HG03159 (cell line): ENCODE results near the gene ZNF157.
"Not testable (repeated sequence)": the region's sequence is repeated elsewhere in the genome, so short reads cannot be mapped to it uniquely, and the experiment has no call there.

Experiments
- ATAC-seq: cut with Tn5 transposase; IDR thresholded peaks from one replicate; pipeline ENCODE4 v1.9.1; 2021; ENCODE audit warnings: mild to moderate bottlenecking, moderate library complexity; ENCODE audit not compliant: unreplicated experiment

The ZNF157 gene

DNA sequence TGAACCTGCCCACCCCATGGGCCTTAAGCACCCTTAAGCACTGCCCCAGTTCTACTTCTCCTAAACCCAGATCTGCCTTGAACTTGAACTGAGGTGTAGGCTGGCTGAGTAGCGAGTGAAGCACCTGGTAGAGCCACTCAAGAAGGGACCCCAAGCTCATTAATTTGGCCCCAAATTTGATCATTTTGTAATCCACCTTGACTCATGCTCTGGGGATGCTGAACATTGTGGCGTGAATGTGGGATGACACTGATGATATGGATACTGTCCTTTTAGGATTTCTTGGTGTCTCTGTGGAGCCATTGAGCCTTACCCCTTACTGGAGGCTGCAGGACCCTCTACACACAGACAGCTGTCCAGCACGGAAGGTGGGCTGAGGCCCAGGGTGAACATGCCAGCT lies at the start of gene ZNF157:
TSS of gene ZNF157 (plus strand) at position 301 of the 400 bp plus-strand sequence. CDS start at position 392, 91 bp downstream.
- ATAC-seq, result no peak

DNA sequence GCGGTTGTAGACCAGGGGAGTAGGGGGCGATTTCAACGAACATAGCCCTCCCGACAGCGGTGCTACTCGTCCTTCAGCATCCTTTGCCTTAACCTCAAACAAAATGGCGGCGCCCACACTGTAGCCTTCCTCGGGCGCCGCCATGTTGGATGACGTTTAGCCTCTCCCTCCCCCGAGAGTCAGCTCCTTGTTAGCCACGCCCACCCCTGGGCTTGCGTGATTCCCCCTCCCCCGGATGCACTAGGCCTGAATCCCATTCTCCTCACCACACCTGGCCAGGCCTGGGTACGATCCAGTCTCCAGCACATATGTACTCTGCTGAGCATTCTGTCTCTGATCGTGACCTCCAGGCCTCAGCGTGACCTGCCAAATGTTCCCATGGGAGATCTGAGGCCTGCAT lies 49.0 kb upstream of the ZNF157 start:
- ATAC-seq, result no peak

DNA sequence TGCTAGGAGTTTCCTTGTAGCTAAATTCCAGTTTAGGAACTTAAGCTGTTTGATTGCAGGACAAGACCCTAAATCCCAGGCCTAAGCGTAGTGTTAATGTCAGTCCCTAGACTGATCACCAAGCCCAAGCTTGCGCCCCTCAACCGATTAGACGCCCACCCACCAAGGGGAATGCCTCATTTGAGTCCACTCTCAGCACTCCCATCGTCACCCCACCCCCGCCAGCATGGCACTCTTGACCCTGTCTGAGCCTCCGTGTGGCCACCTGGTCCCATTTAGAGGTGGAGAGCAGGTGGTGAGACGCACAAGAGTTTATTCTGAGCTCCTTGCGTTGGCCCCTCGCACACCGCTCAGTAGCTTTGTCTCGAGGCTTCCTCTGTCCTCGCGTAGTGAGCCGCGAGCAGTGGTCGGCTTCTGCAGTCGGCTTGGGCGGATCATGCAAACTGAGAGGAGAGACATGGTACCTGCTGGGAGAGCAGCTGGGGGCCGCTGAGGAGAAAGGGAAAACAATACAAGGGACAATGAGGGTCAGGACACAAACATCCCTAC lies 48.5 kb upstream of the ZNF157 start:
- ATAC-seq, result no peak

DNA sequence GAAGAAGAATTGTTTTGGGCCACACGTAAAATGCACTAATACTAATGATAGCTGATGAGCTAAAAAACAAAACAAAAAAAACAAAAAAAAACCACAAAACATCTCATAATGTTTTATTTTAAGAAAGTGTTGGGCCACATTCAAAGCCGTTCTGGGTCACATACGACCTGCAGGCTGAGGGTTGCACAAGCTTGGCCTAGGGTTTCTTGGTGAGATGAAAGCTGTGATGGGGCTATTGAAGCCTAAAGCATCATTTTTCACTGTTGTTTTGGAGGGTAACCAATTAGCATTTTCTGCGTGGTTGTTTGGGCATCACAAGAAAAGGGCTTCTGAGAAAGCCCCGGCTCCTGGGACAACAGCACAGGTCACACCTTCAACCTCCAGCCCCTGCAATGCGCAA lies 42.5 kb upstream of the ZNF157 start:
- ATAC-seq, result no peak

DNA sequence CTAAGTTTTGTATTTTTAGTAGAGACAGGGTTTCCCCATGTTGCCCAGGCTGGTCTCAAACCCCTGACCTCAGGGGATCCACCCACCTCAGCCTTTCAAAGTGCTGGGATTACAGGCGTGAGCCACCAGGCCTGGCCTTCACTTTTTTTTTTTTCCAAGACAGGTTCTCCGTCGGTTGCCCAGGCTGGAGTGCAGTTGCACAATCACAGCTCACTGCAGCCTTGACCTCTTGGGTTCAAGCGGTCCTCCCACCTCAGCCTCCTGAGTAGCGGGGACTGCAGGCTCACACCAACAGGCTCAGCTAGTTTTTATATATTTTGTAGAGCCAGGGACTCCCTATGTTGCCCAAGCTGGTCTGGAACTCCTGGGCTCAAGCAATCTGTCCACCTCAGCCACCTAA lies 37.6 kb upstream of the ZNF157 start:
- not testable (repeated sequence) for ATAC-seq

DNA sequence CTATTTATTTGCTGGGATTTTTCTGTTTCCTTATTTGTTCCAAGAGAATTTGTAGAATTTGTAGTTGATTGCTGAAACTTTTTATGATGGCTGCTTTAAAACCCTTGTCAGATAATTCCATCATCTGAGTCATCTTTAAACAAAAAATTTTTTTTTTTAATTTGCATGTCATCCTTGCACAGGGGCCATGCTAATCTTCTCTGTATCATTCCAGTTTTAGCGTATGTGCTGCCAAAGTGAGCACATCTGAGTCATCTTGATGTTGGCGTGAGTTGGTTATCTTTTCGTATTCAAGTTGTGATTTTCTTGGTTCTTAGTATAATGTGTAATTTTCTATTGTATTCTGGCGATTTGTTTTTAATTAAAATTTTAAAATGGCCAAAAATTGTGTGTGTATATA lies 18.7 kb upstream of the ZNF157 start:
- ATAC-seq, result no peak

DNA sequence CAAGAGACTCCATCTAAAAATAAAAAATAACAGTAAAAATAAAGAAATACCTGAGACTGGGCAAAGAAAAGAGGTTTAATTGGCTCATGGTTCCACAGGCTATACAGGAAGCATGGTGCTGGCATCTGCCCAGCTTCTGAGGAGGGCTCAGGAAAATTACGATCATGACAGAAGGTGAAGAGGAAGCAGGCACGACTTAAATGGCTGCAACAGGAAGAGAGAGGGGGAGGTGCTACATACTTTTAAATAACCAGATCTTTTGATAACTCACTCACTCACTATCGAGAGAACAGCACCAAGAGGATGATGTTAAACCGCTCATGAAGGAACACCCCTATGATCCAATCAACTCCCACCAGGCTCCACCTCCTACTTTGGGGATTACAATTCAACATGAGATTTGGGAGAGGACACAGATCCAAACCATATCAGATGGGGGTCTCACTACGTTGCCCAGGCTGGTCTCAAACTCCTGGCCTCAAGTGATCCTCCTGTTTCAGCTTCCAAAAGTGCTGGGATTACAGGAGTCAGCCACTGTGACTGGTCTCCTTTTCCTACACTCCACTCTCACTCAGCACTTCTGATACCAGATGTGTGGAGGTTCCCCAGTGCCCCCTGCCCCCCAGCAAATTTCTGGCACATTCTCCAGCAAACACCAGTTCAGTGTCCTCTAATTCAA lies 11.9 kb upstream of the ZNF157 start:
- no peak for ATAC-seq

DNA sequence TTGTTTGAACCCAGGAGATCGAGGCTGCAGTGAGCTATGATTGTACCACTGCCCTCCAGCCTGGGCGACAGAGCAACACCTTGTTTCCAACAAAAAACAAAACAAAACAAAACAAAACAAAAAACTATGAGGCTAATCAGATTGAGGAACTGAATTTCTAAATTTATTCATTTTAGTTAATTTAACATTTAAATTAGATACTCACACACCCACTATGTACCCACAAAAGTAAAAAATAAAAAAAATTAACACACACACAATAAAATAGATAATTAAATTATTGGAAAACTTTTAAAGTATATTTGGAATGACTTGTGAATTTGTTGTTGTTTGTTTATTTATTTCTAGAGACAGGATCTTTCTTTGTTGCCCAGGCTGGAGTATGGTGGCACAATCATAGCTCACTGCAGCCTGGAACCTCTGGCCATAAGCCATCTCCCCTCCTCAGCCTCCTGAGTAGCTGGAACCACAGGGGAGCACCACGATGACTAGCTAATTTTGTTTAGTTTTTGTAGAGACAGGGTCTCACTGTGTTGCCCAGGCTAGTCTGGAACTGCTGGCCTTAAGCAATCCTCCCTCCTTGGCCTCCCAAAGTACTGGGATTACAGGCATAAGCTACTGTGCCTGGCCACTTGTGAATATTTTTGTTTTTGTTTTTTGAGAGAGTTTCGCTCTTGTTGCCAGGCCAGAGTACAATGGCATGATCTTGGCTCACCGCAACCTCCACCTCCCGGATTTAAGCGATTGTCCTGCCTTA lies 9.8 kb upstream of the ZNF157 start:
- no peak for ATAC-seq

DNA sequence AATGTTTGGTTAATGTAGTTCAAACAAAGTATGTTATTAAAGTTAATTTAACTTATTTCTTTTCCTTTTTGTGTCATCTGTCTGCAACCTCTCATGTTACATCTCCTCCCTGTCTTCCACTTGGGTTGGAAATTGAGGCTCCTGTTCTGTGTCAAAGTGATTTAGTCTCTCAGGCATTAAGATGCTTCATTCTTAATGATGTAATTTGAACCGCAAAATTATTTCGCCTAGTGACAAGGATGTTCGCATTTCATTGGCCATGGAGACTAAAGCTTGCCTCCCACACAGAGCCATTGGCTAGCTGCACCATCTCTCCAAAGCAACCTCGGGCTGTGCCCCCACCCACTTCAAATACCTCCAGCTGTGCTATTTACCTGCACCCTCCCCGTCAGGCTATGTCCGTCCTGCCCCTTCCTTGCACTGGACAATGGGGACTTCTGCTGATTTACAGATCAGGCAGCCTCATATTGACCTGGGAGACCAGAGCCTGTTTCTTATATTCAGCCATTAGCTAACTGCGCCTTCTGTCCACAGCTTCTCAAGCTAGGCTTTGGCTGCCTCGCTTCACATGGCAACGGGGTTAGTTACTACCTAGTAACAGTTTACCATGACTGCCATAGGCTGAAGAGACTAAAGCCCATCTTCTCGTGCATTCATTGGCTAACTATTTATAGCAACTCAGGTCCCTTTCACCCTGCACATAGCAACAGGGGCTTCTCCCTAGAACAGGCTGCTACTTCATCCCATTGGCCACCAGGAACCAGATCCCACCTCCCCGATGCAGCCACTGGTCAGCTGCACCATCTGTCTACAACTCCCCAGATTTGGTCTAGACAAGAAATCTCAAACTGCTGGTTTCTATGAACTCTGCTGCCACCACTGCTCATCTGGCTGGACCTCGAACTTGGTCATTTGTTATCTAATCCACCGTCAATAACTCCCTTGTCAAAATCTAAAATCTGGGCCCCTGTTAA lies 8.6 kb upstream of the ZNF157 start:
- ATAC-seq, result peak; percentile 86

DNA sequence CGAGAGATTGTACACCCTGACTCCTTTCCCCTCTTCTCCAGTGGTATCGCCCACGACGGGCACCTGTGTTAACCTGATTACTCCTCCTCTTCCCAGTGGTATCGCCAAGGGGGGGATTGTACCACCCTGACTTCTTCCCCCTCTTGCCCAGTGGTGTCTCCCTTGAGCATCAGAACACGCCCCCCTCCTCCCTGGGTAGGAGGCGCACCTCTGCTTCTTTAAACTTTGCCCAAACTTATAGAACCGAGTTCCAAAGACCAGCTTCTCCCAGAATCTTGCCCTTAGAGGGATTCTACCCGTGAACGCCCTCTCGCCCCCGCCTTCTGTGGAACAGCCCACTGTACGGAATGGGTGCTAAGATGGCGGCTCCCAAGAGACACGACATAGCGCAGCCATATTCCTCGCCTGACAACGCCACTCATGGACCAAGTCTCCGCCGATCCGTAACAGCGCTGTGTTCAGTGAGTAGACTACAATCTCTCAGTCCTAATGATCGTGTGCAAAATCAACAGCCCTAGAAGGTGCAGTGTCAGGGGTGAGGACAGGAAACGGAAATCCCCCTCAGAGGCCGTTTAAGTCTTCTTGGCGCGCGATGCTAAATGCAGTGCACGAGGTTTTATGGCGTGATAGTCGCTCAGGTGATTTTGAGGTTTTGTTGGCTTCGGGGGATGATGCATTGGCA lies 4.2 kb upstream of the ZNF157 start:
- no peak for ATAC-seq

DNA sequence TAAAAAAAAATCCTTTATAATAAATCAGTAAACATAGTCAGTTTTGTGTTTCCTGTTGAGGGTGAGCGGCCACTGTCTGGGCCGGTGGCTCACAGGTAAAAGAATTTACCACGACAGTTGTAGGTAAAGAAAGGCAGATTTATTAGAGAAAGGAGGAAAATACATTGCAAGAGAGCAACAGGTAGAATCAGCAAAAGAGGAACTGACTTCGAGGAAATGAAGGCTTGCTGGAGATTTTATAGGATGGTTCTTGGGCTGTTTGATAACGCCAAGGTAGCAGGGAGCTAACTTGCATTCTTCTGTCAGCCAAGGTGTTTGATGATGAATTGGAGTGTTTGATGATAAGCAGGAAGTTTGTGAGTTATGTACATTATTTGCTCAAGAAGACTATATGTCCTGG lies 2.8 kb downstream of the ZNF157 start:
- ATAC-seq, result no peak

DNA sequence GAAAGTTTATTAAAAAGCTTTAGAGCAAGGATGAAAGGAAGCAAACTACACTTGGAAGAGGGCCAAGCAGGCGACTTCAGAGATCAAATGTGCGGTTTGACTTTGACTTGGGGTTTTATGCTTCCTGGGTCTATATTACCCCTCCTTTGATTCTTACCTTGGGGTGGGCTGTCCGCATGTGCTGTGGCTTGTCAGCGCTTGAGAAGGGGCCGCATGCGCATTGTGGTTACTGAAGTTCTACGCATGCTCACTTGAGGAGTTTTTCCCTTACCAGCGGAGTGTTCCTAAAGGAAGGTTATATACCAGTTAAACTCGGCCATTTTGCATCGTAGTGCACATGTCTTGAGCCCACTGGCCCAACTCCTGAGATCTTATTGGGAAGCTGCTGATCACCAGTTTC lies 9.9 kb downstream of the ZNF157 start:
- ATAC-seq, result no peak

DNA sequence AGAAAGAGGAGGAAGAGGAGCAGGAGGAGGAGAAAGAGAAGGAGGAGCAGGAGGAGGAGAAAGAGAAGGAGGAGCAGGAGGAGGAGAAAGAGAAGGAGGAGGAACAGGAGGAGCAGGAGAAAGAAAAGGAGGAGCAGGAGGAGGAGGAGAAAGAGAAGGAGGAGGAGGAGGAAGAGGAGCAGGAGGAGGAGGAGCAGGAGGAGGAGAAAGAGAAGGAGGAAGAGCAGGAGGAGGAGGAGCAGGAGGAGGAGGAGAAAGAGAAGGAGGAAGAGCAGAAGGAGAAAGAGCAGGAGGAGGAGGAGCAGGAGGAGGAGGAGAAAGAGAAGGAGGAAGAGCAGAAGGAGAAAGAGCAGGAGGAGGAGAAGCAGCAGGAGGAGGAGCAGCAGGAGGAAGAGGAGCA lies 10.5 kb downstream of the ZNF157 start:
- not testable (repeated sequence) for ATAC-seq

DNA sequence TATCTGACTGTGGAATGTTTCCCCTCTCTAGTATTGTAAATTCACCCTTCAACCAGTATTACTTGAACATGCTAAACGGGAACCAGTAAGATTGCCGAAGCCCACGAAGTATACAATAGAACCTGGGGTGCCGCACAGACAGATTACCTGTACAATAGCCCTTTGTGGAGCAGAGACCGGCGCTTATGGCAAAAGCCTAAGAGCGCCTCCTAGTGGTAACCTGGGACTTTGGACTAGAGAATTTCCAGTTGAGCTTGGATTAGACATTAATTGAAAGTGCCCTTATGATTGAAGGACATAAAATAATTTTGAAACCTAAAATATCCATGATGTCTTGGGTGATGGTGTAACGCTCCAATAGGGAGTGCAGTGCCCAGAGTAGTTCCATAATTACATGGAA lies 14.1 kb downstream of the ZNF157 start:
- ATAC-seq, result no peak

DNA sequence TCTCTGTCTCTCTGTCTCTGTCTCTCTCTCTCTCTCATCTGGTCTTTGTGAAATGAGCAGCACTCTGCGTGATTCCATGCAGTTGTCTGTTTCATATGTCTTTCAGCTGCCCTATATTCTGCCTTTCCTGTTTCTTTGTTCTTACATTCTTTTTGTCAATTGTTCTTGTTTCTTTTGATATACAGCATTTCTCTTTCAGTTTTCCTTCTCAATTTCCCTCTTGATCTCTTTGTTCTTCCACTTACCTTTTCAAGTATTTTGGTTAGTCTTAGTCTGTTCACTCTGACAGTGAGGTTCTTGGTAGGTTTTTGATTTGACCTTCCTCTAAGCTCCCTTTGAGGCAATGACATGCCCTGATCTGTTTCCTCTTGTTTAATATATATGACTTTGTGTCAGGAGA lies 20.4 kb downstream of the ZNF157 start:
- ATAC-seq, result no peak

DNA sequence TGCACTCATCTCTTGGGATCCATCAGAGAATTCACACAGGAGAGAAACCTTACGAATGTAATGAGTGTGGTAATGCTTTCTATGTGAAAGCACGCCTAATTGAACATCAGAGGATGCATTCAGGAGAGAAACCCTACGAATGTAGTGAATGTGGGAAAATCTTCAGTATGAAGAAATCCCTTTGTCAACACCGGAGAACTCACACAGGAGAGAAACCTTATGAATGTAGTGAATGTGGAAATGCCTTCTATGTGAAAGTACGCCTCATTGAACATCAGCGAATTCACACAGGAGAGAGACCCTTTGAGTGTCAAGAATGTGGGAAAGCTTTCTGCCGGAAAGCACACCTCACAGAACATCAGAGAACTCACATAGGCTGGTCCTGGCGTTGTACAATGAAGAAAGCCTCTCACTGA lies 42.8 kb downstream of the ZNF157 start:
- ATAC-seq, result no peak

DNA sequence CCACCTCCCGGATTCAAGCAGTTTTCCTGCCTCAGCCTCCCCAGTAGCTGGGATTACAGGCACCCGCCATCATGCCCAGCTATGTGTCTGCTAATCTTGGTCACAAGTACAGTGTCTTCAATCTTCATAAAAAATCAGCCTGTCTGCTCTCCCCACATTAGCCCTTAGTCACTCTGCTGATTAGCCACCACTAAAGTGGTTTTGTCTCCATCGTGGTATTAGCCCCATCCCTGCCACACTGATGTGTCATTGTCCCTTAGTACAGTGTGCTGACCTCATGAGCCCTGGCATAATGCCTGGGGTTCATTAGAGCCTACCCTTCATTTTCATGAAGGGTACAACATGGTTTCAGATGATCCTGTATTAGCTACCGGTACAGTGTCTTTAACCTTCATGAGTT lies 49.9 kb downstream of the ZNF157 start:
- no peak for ATAC-seq

DNA sequence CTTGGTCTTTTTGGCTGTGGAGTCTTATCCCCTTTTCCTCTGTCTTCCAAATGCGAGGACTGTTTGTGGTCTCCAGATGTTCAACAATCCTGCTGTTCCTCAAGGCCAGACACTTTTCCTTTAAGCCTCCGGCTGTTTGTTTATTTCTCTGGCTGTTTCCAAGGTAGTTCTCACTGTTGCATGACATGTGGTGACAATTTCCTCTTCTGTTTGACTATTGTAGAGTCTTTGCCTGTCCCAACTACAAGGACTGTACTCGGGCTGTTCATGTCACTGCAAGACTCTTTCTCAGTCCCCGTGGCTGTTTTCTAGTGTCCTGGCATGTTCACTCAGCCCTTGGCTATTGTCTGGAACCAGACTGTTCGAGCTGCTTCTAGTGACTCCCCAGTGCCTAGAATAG lies 50.6 kb downstream of the ZNF157 start:
- ATAC-seq, result no peak

DNA sequence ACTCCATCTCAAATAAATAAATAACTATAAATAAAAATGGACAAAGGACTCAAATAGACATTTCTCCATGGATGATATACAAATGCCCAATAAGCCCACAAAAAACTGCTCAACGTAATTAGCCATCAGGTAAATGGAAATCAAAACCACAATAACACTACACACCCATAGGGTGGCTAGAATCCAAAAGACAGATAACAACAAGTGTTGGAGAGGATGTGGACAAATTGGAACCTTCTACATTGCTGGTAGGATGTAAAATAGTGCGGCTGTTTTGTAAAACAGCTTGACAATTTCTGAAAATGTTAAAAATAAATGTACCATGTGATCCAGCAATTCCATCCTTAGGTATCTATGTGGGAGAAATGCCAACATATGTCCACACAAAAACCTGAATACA lies 52.1 kb downstream of the ZNF157 start:
- no peak for ATAC-seq

DNA sequence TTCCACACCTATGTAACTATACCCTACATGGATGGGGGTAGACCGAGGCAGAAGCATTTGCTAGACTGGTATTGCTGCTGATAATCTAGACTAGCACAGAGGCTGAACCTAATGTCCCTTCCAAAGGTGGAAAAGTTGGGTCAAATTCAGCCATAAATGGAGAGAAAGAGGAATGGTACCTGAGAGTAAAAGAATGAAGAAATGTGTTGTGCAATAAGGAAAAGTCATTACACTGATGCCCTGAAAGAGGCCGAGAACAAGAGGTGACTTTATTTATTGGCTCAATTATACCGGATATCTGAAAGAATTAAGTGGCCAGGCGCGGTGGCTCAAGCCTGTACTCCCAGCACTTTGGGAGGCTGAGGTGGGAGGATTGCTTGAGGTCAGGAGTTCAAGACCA lies 60.5 kb downstream of the ZNF157 start:
- no peak for ATAC-seq

DNA sequence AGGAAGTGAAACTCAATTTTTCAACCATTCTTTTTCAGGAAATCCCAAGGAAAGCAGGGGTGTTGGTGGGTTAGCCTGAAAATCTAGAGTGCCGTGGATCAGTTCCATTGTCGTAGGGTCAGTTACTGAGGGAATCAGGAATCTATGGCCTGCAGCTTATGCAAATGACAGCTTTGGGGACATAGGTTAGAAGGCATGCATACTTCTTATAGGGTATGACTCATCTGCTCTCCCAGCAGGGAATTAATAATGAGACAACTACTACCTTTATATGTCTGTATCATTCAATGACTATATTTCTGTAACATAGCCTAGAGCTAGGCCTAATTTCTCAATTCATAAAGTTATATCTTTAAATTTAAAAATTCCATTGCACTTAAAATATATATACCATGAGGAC lies 76.1 kb downstream of the ZNF157 start:
- ATAC-seq, result no peak
